ENCODE results near the gene STX11. TPM values are rescaled to one million over a fixed set of nuclear protein-coding genes. Genes with fewer than 3 reads are reported as not detected.

Gene STX11
- total RNA-seq, 4 donors from 2014 or later, result 1.8 to 3.0 (median 2.3) TPM; not detected in 1

GRCh38 chr6:144213315-144213714, 63.0 kb downstream of the STX11 start:
- TF ChIP-seq POLR2A (IDR thresholded peaks at IDR 0.05) (no peak), POLR2AphosphoS5 (IDR thresholded peaks at IDR 0.05) (no peak), CTCF (IDR thresholded peaks at IDR 0.05) (no peak), EP300 (IDR thresholded peaks at IDR 0.05; ENCODE audit: low read depth) (no peak)
- no peak overlapping the region for H3K27ac ChIP-seq
- no peaks in the 10 kb centered on the region for H3K36me3 ChIP-seq
- no peak overlapping the region for H3K4me3 ChIP-seq
- 96 to 99% methylated on average over 3 to 5 of the region's 5 CpGs for WGBS, 2 donors (ENCODE audit: low coverage in 1 of 2)
- H3K9me3 ChIP-seq, result no peaks in the 10 kb centered on the region
- H3K4me1 ChIP-seq, result peaks cover 6 to 21% (median 13%) of the 10 kb centered on the region in 4 donors
- in situ Hi-C loops (cut with MboI; ENCODE audit: low pct_ligation_motif_present in 1 of 4, low pct_unique_long_range_greater_than_20kb in 1 of 4, low sequenced_read_pairs in 3 of 4), result loop anchor here in 2 of 4 donors (10.0 kb wide), 2 partner anchors 71 to 109 kb away; partner anchors contain the start of gene UTRN (in 1 of the 2)
- DNase-seq, result no peak
- peaks cover 6% of the 10 kb centered on the region for H3K27me3 ChIP-seq
- intact Hi-C loops (cut with DNase I; ENCODE audit: low total_unique reads), result loop anchor here (10.0 kb wide), 1 partner anchor 71 kb away; the partner anchor contains the start of gene UTRN

- TF ChIP-seq CTCF (IDR thresholded peaks at IDR 0.05) (no peak), EP300 (IDR thresholded peaks at IDR 0.05; ENCODE audit: low read depth) (no peak), POLR2A (IDR thresholded peaks at IDR 0.05) (no peak), POLR2AphosphoS5 (IDR thresholded peaks at IDR 0.05) (no peak)
- no peaks in the 10 kb centered on the region for H3K36me3 ChIP-seq
- no peak overlapping the region for H3K4me3 ChIP-seq
- 97 to 100% methylated on average over 1 to 2 of the region's 2 CpGs for WGBS, 2 donors (ENCODE audit: low coverage in 1 of 2)
- H3K4me1 ChIP-seq, result peaks cover 6 to 21% (median 13%) of the 10 kb centered on the region in 4 donors
- in situ Hi-C loops (cut with MboI; ENCODE audit: low pct_ligation_motif_present in 1 of 4, low pct_unique_long_range_greater_than_20kb in 1 of 4, low sequenced_read_pairs in 3 of 4) (loop anchor here in 2 of 4 donors (10.0 kb wide), 2 partner anchors 71 to 109 kb away; partner anchors contain the start of gene UTRN (in 1 of the 2)), intact Hi-C loops (cut with DNase I; ENCODE audit: low total_unique reads) (loop anchor here (10.0 kb wide), 1 partner anchor 71 kb away; the partner anchor contains the start of gene UTRN)
- DNase-seq, result no peak
- no peak overlapping the region for H3K27ac ChIP-seq
- no peaks in the 10 kb centered on the region for H3K9me3 ChIP-seq
- peaks cover 1% of the 10 kb centered on the region for H3K27me3 ChIP-seq
Measured at GRCh38 chr6:144214029-144214428, 63.7 kb downstream of the STX11 start.

GRCh38 chr6:144214622-144215401, 64.5 kb downstream of the STX11 start:
- Histone ChIP-seq H3K4me1 (peaks cover 6 to 21% (median 13%) of the 10 kb centered on the region in 4 donors), H3K36me3 (no peaks in the 10 kb centered on the region), H3K27ac (peak overlapping the region; percentile 94 to 98 (median 96)), H3K27me3 (no peaks in the 10 kb centered on the region), H3K4me3 (peak overlapping the region in 1 of 4 donors; percentile 69), H3K9me3 (no peaks in the 10 kb centered on the region)
- intact Hi-C loops (cut with DNase I; ENCODE audit: low total_unique reads) (loop anchor here (5.0 to 10.0 kb wide), 3 partner anchors 63 to 118 kb away; partner anchors contain the start of genes SF3B5, STX11 and UTRN), in situ Hi-C loops (cut with MboI; ENCODE audit: low pct_ligation_motif_present in 1 of 4, low pct_unique_long_range_greater_than_20kb in 1 of 4, low sequenced_read_pairs in 3 of 4) (loop anchor here in 3 of 4 donors (5.0 to 10.0 kb wide), 3 partner anchors 70 to 113 kb away; partner anchors contain the start of gene UTRN (in 1 of the 3))
- TF ChIP-seq POLR2A (IDR thresholded peaks at IDR 0.05) (no peak), CTCF (IDR thresholded peaks at IDR 0.05) (no peak), POLR2AphosphoS5 (IDR thresholded peaks at IDR 0.05) (no peak), EP300 (IDR thresholded peaks at IDR 0.05; ENCODE audit: low read depth) (no peak)
- no peak for DNase-seq
- 89 to 92% methylated on average over 6 to 16 of the region's 16 CpGs for WGBS, 2 donors (ENCODE audit: low coverage in 1 of 2)

- no peaks in the 10 kb centered on the region for H3K36me3 ChIP-seq
- H3K4me3 ChIP-seq, result peak overlapping the region; percentile 47 to 69 (median 62)
- peaks cover 6 to 21% (median 13%) of the 10 kb centered on the region in 4 donors for H3K4me1 ChIP-seq
- DNase-seq, result peak; percentile 44
- H3K9me3 ChIP-seq, result no peaks in the 10 kb centered on the region
- 26% methylated on average over 9 of the region's 10 CpGs; no CpG with 5 or more reads in 1 of the 2 donors for WGBS, 2 donors (ENCODE audit: low coverage in 1 of 2)
- peak overlapping the region; percentile 94 to 98 (median 96) for H3K27ac ChIP-seq
- H3K27me3 ChIP-seq, result no peaks in the 10 kb centered on the region
- no peak for TF ChIP-seq POLR2A (IDR thresholded peaks at IDR 0.05)
- TF ChIP-seq EP300 (IDR thresholded peaks at IDR 0.05; ENCODE audit: low read depth), result no peak
- no peak for TF ChIP-seq CTCF (IDR thresholded peaks at IDR 0.05)
- TF ChIP-seq POLR2AphosphoS5 (IDR thresholded peaks at IDR 0.05), result no peak
- in situ Hi-C loops (cut with MboI; ENCODE audit: low pct_ligation_motif_present in 1 of 4, low pct_unique_long_range_greater_than_20kb in 1 of 4, low sequenced_read_pairs in 3 of 4), result loop anchor here in 3 of 4 donors (5.0 to 10.0 kb wide), 3 partner anchors 69 to 113 kb away; partner anchors contain the start of gene UTRN (in 1 of the 3)
- intact Hi-C loops (cut with DNase I; ENCODE audit: low total_unique reads), result loop anchor here (5.0 to 10.0 kb wide), 3 partner anchors 63 to 118 kb away; partner anchors contain the start of genes SF3B5, STX11 and UTRN
Measured at GRCh38 chr6:144215402-144215931, 65.2 kb downstream of the STX11 start.
